ENCODE results near the gene WWP2. TPM values are rescaled to one million over a fixed set of nuclear protein-coding genes. Genes with fewer than 3 reads are reported as not detected.

WWP2 gene
- total and polyA plus RNA-seq, 2 donors (not counting 3 experiments of a cell fraction or from before 2014, with no cell fraction given) = 17.9 to 44.9 TPM

- dilution Hi-C loops (cut with MboI; ENCODE audit: extremely low pct_ligation_motif_present, low sequenced_read_pairs) (no loop called here), intact Hi-C loops (cut with micrococcal nuclease) (no loop called here)
- TF ChIP-seq POLR2AphosphoS5 (IDR thresholded peaks at IDR 0.05; ENCODE audit: insufficient read depth, low read depth, low read length) (no peak), JUN (IDR thresholded peaks at IDR 0.05; ENCODE audit: borderline replicate concordance, insufficient read depth, insufficient read length, low read depth) (no peak), POLR2A (IDR thresholded peaks at IDR 0.05; ENCODE audit: low read depth, low read length) (no peak), EZH2 (IDR thresholded peaks at IDR 0.05; ENCODE audit: borderline replicate concordance, low read depth, low read length, severe bottlenecking) (no peak), MYC (IDR thresholded peaks at IDR 0.05; ENCODE audit: low read depth, low read length) (no peak), CTCF (IDR thresholded peaks at IDR 0.05; ENCODE audit: extremely low read depth in 1 of 2, insufficient read depth in 1 of 2, low read depth in 1 of 2, low read length in 2 of 2) (no peak), MAX (IDR thresholded peaks at IDR 0.05; ENCODE audit: insufficient read depth, insufficient read length) (no peak)
- Histone ChIP-seq H3K27me3 (ENCODE audit: control insufficient read depth in 2 of 2, insufficient read depth in 2 of 2, low read length in 2 of 2) (no peaks in the 10 kb centered on the region), H3K9me1 (replicated peaks; ENCODE audit: control insufficient read depth, extremely low read depth, insufficient read depth, low read length) (no peaks in the 10 kb centered on the region), H3K27ac (ENCODE audit: insufficient read depth, low read depth, low read length) (no peak overlapping the region), H3K9ac (replicated peaks; ENCODE audit: extremely low read depth, insufficient read depth, low read length) (no peak overlapping the region), H3K79me2 (ENCODE audit: control insufficient read depth, insufficient read depth, low read length) (peaks cover 7% of the 10 kb centered on the region), H3K36me3 (ENCODE audit: control insufficient read depth in 2 of 2, extremely low read depth in 1 of 2, insufficient read depth in 2 of 2, low read length in 2 of 2) (peaks cover 17 to 23% of the 10 kb centered on the region in 2 experiments), H3K4me3 (replicated peaks in 1 of 3; ENCODE audit: insufficient read depth in 1 of 3, low read depth in 1 of 3, low read length in 3 of 3) (no peak overlapping the region), H4K20me1 (replicated peaks; ENCODE audit: control insufficient read depth, extremely low read depth, insufficient read depth, low read length) (no peaks in the 10 kb centered on the region), H3K9me3 (replicated peaks; ENCODE audit: control insufficient read depth, insufficient read depth, low read length) (no peaks in the 10 kb centered on the region), H3K4me2 (ENCODE audit: insufficient read depth, low read length) (no peak overlapping the region), H2AFZ (ENCODE audit: low read depth, low read length) (no peak overlapping the region), H3K4me1 (ENCODE audit: control insufficient read depth, extremely low read depth, insufficient read depth, low read length) (peaks cover 21% of the 10 kb centered on the region)
- ChIA-PET CTCF (interaction anchor here (0.8 to 2.1 kb wide), 3 partner anchors 11 to 13 kb away, joined by 3 to 10 read pairs (median 6); partner anchors contain the start of gene NOB1), POLR2A (no interaction called here)
- FAIRE-seq (no peak), DNase-seq (ENCODE audit: low read depth, low spot score) (no peak)
- BruUV-seq (replicated peaks) = no TSS peak
Observed at GRCh38 chr16:69741519-69741918, 20.6 kb upstream of the WWP2 start.

Measured in endothelial cell of umbilical vein (primary cell).